NB4 (cell line): ENCODE data around the gene SH3YL1.

Experiments
- DNase-seq: peaks from one replicate; pipeline ENCODE4 v3.0.0; 2010; ENCODE audit warnings: low read depth
- H3K4me3 ChIP-seq: one replicate; pipeline ENCODE4 v1.5.1; 2011; ENCODE audit warnings: mild to moderate bottlenecking, low read depth, low read length, moderate library complexity
- MYC ChIP-seq: IDR thresholded peaks from 2 replicates; pipeline ENCODE4 v1.6.1; 2011; ENCODE audit warnings: low read depth, low read length
- POLR2A ChIP-seq: IDR thresholded peaks from 2 replicates; pipeline ENCODE4 v1.6.1; 2011; ENCODE audit warnings: mild to moderate bottlenecking; ENCODE audit not compliant: insufficient read length; ENCODE audit errors: extremely low read depth
- TF ChIP-seq, protein P1 (sequence below): IDR thresholded peaks from one replicate; pipeline ENCODE4 v1.5.1; 2012; ENCODE audit warnings: low read depth, low read length
- TF ChIP-seq, protein P2 (sequence below): IDR thresholded peaks from 2 replicates; pipeline ENCODE4 v1.6.1; 2011; ENCODE audit warnings: low read depth, low read length

Gene SH3YL1

DNA sequence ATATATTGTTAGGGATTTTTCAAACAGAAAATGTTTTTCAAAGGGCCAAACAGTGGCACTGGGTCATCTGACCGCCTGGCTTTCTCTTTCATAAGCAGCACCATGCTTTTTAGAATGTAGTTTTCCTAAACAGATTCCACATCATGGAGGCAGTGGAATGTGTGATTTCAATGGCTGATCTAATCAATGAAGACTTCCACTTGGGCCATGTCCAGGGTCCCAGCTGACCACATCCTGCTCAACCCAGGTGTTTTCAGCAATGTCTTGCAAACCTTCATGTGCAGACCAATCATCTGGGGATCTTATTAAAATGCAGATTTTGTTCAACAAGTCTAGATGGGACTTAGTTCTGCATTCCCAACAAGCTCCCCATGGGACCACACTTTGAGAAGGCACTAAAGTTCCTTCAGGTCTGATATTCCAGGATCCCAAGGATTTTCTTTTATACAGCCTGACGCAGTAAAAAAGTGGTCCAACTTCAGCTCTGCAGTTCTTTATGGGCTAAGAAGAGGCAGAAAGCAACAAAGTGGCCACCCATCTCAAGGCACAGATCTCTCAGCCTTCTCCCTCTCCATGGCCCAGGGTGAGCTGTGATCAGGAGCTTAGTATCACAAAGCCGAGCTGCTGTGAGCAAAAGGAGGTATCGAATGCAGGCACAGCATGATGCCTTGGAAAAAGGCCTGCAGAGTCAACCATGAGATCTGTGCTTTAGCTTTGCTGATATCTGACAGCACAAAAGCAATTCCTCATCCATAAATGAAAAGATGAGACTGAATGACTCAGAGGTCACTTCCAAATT, 20.4 kb upstream of the SH3YL1 start:
- DNase-seq = no peak
- TF ChIP-seq, protein P1, sequence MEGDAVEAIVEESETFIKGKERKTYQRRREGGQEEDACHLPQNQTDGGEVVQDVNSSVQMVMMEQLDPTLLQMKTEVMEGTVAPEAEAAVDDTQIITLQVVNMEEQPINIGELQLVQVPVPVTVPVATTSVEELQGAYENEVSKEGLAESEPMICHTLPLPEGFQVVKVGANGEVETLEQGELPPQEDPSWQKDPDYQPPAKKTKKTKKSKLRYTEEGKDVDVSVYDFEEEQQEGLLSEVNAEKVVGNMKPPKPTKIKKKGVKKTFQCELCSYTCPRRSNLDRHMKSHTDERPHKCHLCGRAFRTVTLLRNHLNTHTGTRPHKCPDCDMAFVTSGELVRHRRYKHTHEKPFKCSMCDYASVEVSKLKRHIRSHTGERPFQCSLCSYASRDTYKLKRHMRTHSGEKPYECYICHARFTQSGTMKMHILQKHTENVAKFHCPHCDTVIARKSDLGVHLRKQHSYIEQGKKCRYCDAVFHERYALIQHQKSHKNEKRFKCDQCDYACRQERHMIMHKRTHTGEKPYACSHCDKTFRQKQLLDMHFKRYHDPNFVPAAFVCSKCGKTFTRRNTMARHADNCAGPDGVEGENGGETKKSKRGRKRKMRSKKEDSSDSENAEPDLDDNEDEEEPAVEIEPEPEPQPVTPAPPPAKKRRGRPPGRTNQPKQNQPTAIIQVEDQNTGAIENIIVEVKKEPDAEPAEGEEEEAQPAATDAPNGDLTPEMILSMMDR = no peak
- TF ChIP-seq POLR2A (no peak), MYC (no peak)
- TF ChIP-seq, protein P2, sequence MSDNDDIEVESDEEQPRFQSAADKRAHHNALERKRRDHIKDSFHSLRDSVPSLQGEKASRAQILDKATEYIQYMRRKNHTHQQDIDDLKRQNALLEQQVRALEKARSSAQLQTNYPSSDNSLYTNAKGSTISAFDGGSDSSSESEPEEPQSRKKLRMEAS = no peak
- H3K4me3 ChIP-seq = no peak overlapping the region

DNA sequence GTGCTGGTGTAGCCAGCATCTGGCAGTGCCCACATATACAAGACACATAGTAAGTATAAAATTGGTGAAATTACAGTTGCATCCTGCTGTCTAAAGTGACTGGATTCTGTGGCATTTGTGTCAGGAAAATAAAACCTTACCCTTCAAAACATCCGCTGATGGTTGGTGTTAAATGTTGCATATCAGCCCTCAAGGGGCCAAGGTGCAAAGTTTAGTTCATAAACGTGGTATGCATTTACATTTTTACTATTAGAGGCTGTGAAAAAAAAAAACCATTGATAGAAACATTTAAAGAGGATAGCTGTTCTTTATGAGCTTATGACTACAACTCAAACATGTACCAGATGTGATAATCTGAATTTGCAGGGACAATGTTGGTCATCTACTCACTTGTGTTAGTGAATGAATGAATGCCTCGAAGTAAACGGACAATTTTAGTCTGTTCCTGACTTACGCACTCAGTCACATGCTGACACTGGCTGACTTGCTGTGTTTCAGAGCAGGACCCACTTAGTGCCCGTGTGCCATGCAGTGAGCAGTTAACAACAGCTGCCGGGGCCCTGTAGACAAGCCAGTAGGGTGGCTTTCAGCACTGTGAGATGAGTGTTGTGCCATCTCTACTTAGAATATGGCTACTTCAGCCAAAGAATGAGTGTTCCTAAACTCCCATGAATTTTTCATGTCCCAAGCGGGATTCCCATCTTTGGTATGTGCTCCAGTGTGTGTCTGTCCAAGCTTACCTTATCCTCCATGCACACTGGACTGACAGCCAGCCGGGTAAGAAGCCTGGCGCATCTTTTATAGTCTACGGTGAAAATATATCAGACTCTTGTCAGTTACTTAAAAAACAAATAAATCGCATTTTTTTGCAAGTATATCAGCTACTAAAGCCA, 18.8 kb upstream of the SH3YL1 start:
- DNase-seq = no peak
- TF ChIP-seq POLR2A = no peak
- TF ChIP-seq, protein P1 = no peak
- TF ChIP-seq, protein P2 = no peak
- TF ChIP-seq MYC = no peak
- no peak overlapping the region for H3K4me3 ChIP-seq

DNA sequence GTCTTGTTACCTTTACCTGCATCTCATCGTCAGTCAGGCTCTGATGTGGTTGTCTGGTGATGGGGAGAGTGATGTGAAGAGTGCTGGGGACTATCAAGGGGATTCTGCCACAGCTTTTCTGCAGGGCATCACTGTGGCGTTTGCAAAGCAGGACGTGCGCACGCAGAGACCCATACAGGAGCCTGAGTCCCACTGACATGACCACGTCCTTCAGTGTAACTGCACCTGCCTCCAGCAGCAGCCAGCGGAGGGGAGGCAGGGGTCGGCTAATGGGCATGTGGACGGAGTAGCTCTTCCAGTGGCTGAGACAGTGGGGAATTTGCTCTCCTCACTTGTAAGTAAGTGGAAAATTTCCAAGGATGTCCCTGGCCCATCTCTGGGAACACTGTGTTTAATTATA, 17.5 kb upstream of the SH3YL1 start:
- DNase-seq = no peak
- TF ChIP-seq, protein P2 = no peak
- TF ChIP-seq MYC (no peak), POLR2A (no peak)
- TF ChIP-seq, protein P1 = no peak
- H3K4me3 ChIP-seq = no peak overlapping the region

DNA sequence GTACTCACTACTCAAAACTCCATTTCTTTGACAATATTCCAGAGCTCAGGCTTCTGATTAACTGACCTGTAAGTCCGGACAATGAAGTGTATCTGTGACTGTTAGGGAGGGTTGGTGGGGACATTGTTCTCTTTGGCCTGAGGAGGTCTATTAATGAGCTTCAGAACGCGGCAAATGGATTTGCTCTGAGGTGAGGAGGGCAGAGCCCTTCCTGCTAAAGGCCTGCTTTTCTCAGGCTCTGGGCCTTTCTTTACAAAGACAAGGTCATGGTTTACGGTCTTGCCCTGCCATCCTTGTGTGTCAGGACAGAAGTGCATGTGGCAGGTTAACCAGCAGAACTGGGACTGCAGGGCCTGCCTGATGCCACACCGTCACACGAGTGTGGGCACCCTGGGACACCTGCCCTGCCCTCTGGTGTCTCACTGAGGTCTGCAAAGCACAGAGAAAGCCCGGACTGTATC, 16.8 kb upstream of the SH3YL1 start:
- TF ChIP-seq, protein P1 = no peak
- TF ChIP-seq POLR2A (no peak), MYC (no peak)
- TF ChIP-seq, protein P2 = no peak
- no peak overlapping the region for H3K4me3 ChIP-seq
- no peak for DNase-seq

DNA sequence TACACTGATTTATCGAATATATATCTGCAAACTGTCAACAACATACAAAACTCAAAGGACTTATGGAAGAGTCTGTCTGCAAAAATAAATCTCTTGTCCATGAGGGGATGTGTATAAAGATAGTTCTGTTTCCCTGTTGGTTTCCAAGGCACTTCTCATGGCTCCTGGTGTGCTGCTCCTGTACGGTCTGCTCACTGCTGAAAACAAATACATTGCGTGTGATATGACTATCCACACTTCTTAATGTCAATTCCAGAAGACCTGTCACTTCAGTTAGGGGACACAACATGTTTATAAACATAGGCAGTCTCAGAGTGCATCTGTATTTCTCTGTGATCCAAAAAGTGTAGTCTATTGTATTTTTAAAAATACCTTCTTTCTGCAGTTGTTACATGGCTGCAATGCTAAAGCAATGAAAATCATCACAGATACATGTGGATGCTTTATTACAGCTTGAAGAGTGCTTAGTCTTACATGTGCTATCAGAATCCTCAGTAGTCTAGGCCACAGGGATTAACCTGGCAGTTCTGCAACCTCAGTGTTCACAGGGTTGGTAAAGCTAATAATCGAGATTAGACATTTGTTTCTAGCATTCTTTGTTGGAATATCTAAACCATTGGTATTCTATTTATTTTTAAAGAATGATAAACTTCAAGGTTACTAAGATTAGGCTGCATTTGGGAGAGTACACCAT, 16.3 kb upstream of the SH3YL1 start:
- no peak overlapping the region for H3K4me3 ChIP-seq
- DNase-seq = no peak
- TF ChIP-seq POLR2A (no peak), MYC (no peak)
- TF ChIP-seq, protein P1 = no peak
- TF ChIP-seq, protein P2 = no peak
